ENCODE measurements around the gene CSTB.

The CSTB gene

DNA sequence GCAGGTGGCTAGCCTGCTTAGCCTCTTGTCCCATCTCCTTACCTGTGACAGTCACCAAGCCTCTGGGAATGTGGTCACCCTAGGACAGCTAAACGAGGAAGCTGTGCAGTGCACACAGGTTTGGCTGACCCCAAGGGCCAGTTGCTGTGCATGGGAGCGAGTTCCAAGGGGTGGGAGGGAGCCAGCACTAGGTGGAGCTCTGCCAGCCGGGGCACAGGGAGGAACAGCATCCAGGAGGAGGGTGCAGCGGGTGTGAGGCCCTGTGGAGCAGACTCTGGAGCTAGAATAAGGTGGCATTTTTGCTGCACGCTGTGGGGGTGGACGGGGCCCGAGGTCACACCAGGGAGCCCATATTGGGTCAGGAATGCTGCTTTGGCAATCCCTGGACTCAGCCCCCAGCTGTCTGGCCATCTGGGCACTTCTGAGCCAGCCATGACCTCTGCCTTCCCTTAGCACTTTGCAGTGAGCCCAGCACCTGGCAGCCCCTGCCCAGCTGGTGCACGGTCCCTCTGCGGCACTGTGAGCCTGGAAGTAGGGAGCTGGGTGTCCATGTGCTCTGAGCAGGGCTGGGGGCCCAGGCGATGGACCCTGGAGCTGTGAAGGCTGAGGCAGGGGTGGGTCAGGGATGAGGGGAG is 48.5 kb downstream of the CSTB start:
- DNase-seq: no peak

DNA sequence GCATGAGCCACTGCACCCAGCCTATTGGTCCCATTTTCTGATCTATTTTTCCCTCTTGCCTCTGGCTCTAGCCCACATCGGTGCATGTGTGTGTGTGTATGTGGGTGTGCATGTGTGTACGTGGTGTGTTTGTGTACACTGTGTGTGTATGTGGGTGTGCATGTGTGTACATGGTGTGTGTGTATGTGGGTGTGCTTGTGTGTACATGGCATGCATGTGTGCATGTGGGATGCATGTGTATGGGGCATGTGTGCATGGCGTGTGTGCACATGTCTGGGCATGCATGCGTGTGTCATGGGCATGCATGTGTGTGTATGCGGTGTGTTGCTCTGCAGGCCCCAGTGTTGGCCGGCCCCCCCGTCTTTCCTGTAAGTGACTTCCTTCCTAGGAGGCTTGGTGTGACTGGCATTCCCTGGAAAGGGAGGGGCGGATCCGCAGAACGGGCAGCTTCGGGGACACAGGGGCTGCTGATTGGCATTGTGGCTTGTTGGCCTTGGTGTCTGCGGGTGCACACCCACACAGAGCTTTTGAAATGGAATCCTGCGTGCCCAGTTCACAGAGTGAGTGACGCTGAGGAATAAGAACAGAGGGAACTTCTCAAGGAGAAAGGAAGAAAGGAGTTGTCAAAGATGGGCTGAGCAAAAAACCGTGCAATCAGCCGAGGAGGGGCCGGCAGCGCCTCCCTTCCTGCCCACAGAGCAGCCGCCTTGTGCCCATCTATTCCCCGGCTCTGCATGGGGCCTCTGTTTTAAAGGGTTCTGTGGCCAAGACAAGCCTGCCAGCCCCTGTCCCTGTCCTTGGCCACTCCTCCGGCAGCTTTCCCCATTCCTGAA is 49.2 kb downstream of the CSTB start:
- DNase-seq: no peak

Data from fibroblast of skin of scalp (primary cell).